Stimulated activated naive CD8-positive, alpha-beta T cell treated with anti-CD3 and anti-CD28 coated beads, Interleukin-15, Interleukin-2, amounts not matched to agents 100 ng/mL and 50 ng/mL, for 24 hours (primary cell): ENCODE measurements around the gene MET.
"Not testable (repeated sequence)": the region's sequence is repeated elsewhere in the genome, so short reads cannot be mapped to it uniquely, and the experiment has no call there.

Experiments
- H3K27ac Mint-ChIP-seq: one replicate; pipeline ENCODE4 v1.8.0; 2021; ENCODE audit warnings: mild to moderate bottlenecking, mixed read lengths
- H3K27me3 Mint-ChIP-seq: one replicate; pipeline ENCODE4 v1.8.0; 2021; ENCODE audit warnings: mixed read lengths
- H3K36me3 Mint-ChIP-seq: one replicate; pipeline ENCODE4 v1.8.0; 2021; ENCODE audit warnings: low read depth, mixed read lengths
- H3K4me1 Mint-ChIP-seq: one replicate; pipeline ENCODE4 v1.8.0; 2021; ENCODE audit warnings: low read depth, mixed read lengths
- H3K4me3 Mint-ChIP-seq: one replicate; pipeline ENCODE4 v1.8.0; 2021; ENCODE audit warnings: mild to moderate bottlenecking, mixed read lengths
- H3K9me3 Mint-ChIP-seq: one replicate; pipeline ENCODE4 v1.8.0; 2021; ENCODE audit warnings: mixed read lengths

Gene MET

DNA sequence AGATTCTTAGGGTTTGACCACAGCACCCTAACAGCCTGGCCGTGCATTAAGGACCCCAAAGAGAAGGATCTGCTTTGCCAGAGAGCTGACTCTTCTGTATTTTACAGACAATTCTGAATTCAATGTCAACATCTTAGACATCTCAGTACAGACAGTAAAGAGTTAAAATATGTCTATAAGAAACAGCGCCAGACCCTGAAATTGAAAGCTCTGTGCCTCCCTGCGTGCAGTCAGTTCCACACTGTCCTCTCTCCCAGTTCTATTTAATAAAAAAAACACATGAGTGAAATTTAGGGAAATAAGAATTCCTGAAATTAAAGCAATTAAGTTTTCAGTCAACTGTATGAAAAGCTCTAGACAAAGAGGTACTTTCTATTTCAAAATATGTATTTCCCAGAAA, 45.1 kb downstream of the MET start:
- Mint-ChIP-seq H3K36me3 (no peaks in the 10 kb centered on the region), H3K27me3 (peaks cover 16% of the 10 kb centered on the region), H3K27ac (no peak overlapping the region), H3K4me1 (no peaks in the 10 kb centered on the region), H3K4me3 (no peak overlapping the region), H3K9me3 (no peaks in the 10 kb centered on the region)

DNA sequence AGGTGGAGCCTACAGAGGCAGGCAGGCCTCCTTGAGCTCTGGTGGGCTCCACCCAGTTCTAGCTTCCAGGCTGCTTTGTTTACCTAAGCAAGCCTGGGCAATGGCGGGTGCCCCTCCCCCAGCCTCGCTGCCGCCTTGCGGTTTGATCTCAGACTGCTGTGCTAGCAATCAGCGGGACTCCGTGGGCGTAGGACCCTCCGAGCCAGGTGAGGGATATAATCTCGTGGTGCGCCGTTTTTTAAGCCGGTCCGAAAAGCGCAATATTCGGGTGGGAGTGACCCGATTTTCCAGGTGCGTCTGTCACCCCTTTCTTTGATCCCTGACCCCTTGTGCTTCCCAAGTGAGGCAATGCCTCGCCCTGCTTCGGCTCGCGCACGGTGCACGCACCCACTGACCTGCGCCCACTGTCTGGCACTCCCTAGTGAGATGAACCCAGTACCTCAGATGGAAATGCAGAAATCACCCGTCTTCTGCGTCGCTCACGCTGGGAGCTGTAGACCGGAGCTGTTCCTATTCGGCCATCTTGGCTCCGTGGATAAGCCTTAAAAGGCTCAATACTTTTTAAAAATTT, 52.0 kb downstream of the MET start:
- not testable (repeated sequence) for H3K27ac Mint-ChIP-seq, H3K9me3 Mint-ChIP-seq, H3K27me3 Mint-ChIP-seq, H3K4me1 Mint-ChIP-seq, H3K36me3 Mint-ChIP-seq, H3K4me3 Mint-ChIP-seq

DNA sequence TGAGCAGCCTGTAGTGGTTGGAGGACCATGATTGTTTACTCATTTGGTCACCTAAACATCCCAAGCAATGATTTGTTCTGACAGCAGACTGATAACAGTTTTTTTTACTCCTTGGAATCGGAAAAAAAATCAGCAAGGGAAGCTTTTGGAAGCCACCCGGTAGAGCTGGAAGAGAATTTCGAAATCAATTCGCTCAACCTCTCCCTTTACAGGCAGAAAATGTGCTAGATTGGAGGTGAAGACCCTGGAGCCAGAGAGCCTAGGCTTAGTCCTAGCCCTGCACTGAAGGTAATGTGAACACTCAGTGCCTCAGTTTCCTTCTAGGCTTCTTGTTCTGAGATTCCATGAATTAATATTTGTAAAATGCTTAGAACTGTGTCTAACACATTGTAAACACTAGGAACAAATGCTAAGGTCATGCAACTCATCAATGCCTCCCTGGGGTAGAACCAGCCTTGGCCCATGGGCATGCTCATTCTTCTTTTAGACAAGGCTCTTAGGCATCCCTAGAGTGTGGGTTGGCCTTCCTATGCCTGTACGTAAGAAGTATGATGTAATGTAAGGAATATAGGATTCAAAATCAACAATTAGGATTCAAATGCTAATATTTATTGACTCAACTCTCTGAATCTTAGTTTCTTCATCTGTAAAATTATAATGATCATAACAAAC, 52.7 kb downstream of the MET start:
- H3K27me3 Mint-ChIP-seq, result peaks cover 6% of the 10 kb centered on the region
- H3K4me3 Mint-ChIP-seq, result no peak overlapping the region
- H3K27ac Mint-ChIP-seq, result no peak overlapping the region
- no peaks in the 10 kb centered on the region for H3K9me3 Mint-ChIP-seq
- no peaks in the 10 kb centered on the region for H3K36me3 Mint-ChIP-seq
- H3K4me1 Mint-ChIP-seq, result no peaks in the 10 kb centered on the region

DNA sequence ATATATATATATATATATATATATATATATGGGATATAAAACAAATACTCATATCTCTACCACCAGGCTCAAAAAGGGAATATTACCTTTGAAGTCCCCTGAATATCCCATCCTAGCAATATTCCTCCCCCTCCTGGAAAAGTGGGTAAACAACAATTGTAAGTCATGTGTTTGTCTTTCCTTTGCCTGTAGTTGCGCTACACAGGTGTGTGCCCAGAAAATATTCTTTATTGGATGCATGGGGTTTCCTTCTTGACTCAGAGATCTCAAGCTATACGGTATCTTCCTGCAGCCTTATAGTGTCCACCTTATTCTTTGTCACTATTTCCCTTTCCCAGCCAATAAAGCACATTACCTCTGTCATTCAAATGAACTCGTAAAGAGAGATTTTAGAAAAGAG, 54.2 kb downstream of the MET start:
- H3K27ac Mint-ChIP-seq, result no peak overlapping the region
- no peaks in the 10 kb centered on the region for H3K4me1 Mint-ChIP-seq
- H3K27me3 Mint-ChIP-seq, result peaks cover 15% of the 10 kb centered on the region
- H3K36me3 Mint-ChIP-seq, result no peaks in the 10 kb centered on the region
- no peak overlapping the region for H3K4me3 Mint-ChIP-seq
- no peaks in the 10 kb centered on the region for H3K9me3 Mint-ChIP-seq

DNA sequence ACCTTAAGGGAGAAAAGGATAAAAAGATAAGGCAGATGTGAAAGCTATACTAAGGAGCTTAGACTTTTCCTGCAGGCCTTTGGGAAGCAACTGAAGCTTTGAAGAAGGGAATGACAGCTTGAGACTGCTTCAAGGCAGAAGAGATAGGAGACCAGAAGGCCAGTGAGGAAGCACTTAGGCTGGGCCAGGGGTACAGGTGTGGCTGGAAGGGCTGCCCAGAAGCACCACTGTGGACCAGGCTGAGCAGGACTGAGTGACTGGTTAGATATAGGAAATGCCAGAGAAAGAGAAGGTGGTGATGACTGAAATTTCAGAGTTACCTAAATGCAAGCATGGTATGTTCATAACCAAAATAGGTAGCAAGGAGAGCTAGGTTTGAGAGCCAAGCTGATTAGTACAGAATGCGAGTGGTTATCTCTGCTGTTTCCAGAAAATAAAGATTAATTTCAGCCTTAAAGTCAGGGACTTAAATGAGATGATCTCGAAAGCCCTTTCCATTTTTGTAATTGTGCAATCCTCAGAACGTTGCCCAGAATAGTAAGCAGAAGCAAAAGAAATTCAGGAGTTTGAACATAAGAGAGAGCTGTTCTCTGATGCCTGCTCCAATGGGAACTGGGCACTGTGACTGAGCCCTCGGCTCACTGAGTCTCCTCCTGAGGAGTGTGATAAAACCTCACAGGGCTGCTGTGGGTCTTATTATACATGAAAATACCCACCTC, 54.9 kb downstream of the MET start:
- no peak overlapping the region for H3K4me3 Mint-ChIP-seq
- H3K4me1 Mint-ChIP-seq, result no peaks in the 10 kb centered on the region
- no peaks in the 10 kb centered on the region for H3K9me3 Mint-ChIP-seq
- peaks cover 15% of the 10 kb centered on the region for H3K27me3 Mint-ChIP-seq
- H3K36me3 Mint-ChIP-seq, result no peaks in the 10 kb centered on the region
- H3K27ac Mint-ChIP-seq, result no peak overlapping the region

DNA sequence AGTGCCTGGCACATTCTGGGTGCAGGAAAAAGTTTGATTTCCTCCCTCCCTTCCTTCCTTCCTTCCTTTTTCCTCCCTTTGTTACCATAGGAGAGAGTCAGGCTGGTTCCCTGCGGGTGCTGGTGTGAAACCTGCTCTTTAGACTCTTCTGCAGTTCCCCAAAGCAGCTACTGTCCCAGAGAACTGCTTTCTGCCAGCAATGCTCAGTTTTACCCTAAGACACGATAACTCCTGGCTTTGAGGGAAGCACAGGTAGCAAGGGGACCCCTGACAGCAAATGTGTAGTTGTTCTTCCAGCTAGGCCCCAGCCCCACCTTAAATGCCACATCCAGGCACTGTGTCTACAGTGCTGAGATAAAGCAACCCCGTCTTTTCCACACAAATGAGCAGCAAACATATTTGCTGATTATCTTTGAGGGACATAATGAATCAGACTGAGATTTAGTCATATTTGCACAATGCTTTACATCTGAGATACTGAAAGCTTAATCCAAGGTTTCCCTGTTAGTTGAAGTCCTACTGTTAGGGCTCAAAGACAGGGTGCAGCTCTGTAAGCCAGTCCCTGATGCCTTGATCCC, 55.5 kb downstream of the MET start:
- H3K4me3 Mint-ChIP-seq, result no peak overlapping the region
- no peak overlapping the region for H3K27ac Mint-ChIP-seq
- no peaks in the 10 kb centered on the region for H3K9me3 Mint-ChIP-seq
- H3K36me3 Mint-ChIP-seq, result no peaks in the 10 kb centered on the region
- peaks cover 15% of the 10 kb centered on the region for H3K27me3 Mint-ChIP-seq
- no peaks in the 10 kb centered on the region for H3K4me1 Mint-ChIP-seq

DNA sequence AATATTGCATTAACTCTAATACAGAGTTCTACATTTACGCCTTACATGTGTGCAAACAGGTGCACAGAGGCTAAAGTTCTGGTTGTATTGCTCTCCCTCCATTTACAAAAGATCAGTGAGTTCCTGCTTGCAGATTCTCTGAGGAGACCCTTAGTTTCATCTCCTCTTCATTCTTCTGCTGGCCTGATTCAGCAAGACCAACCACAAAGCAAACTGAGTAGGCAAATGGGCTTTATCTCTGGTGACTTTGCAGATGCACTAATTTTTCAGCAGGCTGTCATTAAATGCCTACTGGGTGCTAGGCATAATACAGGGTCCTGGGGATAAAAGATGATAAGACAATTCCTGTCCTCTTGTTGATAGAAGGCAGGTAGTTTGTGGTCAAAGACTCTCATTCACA, 56.4 kb downstream of the MET start:
- H3K27me3 Mint-ChIP-seq, result peaks cover 15% of the 10 kb centered on the region
- H3K36me3 Mint-ChIP-seq, result no peaks in the 10 kb centered on the region
- no peak overlapping the region for H3K27ac Mint-ChIP-seq
- H3K4me3 Mint-ChIP-seq, result no peak overlapping the region
- no peaks in the 10 kb centered on the region for H3K4me1 Mint-ChIP-seq
- H3K9me3 Mint-ChIP-seq, result no peaks in the 10 kb centered on the region

DNA sequence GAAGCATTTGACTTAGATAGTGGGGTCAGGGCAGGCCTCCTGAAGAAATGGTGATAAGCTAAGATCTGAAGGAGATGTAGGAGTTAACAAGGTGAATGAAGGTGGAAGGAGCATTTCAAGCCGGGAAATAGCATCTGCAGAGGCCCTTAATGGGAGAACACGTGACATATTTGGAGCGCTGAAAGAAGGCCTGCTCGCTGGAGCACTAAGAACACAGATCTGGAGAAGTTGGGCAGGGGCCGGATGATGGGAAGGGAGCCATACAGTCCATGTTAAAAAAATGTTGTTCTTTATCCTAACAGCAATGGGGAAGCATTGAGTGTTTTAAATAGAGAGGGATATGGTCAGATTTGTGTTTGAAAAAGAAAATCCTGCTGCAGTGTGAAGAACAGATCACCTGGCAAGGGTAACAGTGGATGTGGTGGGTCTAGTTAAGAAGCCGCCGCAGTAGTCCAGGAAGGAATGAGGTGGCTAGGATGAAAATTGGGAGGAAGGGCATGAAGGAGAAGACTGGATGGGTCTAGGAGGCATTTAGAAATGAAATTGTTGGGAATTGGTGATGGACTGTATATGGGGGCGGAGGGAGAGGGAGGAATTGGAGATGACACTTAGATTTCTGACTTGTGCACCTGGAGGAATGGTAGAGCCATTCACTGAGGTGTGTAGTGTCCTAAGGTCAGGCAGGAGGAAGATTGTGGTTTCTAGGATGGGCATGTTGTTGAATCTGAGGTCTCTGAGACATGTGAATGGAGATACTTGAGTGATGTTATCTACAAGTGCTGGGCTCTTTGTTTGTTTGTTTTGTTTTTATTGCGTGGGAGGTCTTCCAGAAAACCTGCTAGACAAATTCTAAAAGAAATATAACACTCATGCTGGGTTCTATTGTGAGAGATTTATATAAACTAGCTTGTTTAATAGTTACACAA, 58.4 kb downstream of the MET start:
- Mint-ChIP-seq H3K4me1 (no peaks in the 10 kb centered on the region), H3K9me3 (no peaks in the 10 kb centered on the region), H3K36me3 (no peaks in the 10 kb centered on the region), H3K27me3 (peaks cover 15% of the 10 kb centered on the region), H3K27ac (no peak overlapping the region), H3K4me3 (no peak overlapping the region)

DNA sequence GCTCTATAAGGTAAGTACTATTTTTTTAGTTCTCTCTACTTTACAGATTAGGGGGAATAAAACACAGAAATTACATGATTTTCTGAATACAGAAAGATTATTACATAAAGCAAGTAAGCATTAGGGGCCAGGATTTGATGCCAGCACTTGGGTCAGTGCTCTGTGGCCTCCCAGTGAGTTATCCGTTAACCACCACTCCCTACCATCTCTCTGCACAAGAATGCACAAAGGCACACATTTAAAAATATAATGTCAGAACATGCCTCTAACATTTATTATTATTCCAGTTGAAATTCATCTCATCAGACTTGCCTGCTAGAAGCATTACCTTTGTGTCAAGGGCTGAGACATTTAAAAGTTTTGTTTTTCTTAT, 59.0 kb downstream of the MET start:
- Mint-ChIP-seq H3K4me1 (no peaks in the 10 kb centered on the region), H3K4me3 (no peak overlapping the region), H3K27ac (no peak overlapping the region), H3K9me3 (no peaks in the 10 kb centered on the region), H3K27me3 (peaks cover 15% of the 10 kb centered on the region), H3K36me3 (no peaks in the 10 kb centered on the region)

DNA sequence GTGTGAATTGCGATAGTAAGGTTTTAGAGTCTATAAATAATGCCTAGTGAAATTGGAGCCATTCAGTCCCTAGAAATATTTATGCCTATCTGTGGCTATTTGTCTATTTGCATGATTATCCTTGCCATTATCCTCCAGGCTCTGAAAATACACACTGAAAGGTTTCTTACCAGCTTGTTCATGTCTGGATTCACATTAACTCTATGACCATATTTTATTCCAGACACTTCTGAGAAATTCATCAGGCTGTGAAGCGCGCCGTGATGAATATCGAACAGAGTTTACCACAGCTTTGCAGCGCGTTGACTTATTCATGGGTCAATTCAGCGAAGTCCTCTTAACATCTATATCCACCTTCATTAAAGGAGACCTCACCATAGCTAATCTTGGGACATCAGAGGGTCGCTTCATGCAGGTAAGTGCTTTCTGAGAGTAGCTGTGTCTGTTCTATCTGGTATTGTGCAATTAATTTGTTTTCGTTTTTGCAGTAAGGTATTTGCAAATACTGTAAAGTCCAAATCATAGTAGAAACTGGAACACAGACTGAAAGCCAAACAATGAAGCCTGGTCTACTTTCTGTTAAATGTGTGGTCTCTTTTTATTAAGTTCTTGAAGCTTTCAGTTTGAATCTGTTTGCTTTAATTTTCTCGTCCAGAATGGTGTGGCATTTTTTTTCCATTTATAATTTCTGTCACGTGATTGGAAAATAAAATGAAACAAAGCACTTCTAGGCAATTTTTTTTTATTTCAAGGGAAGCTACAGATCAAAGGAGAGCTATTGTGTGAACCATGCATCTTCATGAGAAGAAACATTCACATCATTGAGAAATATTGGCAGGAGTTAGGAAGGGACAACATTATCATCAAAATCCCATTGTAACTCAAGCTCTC, 59.7 kb downstream of the MET start:
- Mint-ChIP-seq H3K27me3 (peaks cover 15% of the 10 kb centered on the region), H3K4me3 (no peak overlapping the region), H3K4me1 (no peaks in the 10 kb centered on the region), H3K36me3 (no peaks in the 10 kb centered on the region), H3K27ac (no peak overlapping the region), H3K9me3 (no peaks in the 10 kb centered on the region)

DNA sequence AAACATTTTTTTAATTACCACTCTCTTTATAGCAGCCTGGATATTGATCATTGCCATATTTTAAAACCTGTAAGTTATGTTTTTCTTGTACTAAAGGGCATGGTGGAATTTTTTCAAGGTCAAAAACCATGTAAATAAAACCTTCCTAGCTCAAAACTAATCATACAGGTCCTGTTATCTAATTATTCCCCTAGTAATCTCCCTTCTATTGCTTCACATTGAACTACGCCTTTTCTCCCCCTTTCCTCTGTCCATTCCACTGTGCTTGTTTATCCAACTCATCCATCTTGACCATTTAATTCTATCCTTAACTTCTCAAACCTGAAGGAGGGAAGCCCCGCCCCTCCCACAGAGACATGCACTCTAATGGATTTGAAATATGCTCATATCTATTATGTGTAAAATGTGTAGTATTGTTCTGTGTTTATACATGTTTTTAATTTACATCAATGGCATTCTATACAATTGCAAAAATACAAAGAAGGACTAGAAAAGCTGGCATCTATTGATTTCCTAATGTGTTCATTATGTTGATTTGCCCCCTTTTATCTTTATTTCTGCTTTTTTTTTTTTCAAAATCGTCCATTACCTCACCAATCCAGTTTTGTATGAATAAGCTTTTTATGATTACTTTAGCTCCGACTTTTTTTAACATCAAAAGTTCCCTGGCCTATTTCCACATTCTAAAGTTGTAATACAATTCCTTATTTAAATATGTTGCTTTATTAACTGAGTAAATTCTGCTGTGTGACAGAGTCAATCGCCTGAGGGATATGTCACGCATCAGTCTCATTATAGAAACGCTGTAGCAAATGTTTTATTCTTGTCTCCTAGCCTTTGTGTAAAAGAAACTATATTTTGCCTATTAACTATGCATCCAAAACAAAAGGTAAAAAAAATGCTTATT, 61.0 kb downstream of the MET start:
- Mint-ChIP-seq H3K9me3 (no peaks in the 10 kb centered on the region), H3K27me3 (peaks cover 14% of the 10 kb centered on the region), H3K36me3 (no peaks in the 10 kb centered on the region), H3K4me3 (no peak overlapping the region), H3K4me1 (no peaks in the 10 kb centered on the region), H3K27ac (no peak overlapping the region)

DNA sequence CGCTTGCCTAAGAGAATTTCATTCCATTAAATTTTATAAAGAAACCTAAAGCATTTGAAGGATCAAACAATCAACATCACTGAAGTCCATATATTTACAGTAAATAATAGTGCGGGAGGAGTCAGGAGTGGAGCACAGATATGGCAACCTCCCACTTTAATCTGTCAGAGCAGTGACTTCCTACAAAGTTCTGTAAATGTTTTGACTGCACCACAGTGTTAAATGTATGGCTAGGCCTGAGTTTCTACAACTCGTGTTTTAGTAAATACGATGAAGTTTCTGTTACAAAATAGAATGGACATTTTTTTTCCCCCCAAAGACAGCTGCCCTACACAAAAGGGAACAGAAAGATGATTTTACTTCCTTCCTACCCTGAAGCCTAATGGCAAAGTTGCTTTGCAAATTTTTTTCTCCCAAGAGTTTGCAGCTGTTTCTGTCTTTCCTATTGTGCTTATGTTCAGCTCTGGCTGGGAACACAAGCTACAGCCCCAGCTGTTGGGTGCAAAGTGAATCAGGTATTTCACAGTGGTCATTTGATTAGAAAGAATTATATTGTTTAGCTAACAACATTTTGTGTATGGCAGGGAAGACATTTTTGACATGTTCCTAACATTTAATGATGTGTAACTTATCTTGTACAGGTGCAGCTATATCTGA, 62.1 kb downstream of the MET start:
- Mint-ChIP-seq H3K4me3 (no peak overlapping the region), H3K4me1 (no peaks in the 10 kb centered on the region), H3K36me3 (no peaks in the 10 kb centered on the region), H3K27me3 (peaks cover 15% of the 10 kb centered on the region), H3K27ac (no peak overlapping the region), H3K9me3 (no peaks in the 10 kb centered on the region)

DNA sequence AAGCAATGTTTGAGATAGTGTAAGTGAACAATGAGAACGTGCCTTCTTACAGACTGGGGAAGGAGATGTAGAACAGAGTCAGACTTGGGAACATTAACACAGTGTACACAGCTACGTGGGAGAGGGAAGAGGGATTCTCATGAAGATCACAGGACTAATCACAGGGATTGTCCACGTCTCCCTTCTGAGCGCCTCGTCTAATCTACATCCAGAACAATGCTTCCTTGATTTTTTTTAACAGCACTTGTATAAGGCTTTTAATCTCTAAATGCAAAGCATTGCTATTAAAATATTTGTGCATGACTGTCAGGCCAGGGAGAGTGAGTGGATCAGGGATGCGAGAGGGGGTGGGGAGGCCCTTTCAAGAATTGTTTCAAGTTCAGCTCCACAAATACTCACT, 62.7 kb downstream of the MET start:
- no peaks in the 10 kb centered on the region for H3K9me3 Mint-ChIP-seq
- peaks cover 12% of the 10 kb centered on the region for H3K27me3 Mint-ChIP-seq
- no peak overlapping the region for H3K27ac Mint-ChIP-seq
- no peaks in the 10 kb centered on the region for H3K36me3 Mint-ChIP-seq
- no peaks in the 10 kb centered on the region for H3K4me1 Mint-ChIP-seq
- no peak overlapping the region for H3K4me3 Mint-ChIP-seq
